Stimulated activated CD8-positive, alpha-beta memory T cell treated with anti-CD3 and anti-CD28 coated beads, Interleukin-2, amount 100 ng/mL, for 1 hour (primary cell): Measurements from ENCODE around the gene RBM10.

Experiments
- DNase-seq, 2 donors: peaks; one replicate each; pipeline ENCODE4 v3.0.0-alpha.2; 2020; ENCODE audit warnings: low read depth in 2 of 2

Gene RBM10

DNA sequence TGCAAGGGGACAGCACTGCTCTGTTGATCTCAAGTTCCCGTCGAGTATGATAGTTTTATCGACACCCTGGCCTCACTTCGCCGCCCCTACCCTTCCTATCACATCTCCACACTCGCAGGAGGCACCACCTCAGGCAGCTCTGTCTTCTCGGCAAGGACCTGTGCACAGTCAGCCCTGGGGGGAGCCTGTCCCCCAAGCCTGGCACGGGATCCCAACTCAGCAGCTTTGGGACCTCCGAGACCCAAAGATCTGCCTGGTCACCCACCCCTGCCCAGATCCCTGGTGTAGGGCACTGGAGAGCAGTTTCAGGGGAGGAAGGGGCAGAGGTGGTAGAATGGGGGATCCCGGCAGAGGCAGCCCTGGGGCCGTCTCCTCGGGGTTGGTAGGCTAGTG lies 30.6 kb downstream of the RBM10 start:
- no peak for DNase-seq

DNA sequence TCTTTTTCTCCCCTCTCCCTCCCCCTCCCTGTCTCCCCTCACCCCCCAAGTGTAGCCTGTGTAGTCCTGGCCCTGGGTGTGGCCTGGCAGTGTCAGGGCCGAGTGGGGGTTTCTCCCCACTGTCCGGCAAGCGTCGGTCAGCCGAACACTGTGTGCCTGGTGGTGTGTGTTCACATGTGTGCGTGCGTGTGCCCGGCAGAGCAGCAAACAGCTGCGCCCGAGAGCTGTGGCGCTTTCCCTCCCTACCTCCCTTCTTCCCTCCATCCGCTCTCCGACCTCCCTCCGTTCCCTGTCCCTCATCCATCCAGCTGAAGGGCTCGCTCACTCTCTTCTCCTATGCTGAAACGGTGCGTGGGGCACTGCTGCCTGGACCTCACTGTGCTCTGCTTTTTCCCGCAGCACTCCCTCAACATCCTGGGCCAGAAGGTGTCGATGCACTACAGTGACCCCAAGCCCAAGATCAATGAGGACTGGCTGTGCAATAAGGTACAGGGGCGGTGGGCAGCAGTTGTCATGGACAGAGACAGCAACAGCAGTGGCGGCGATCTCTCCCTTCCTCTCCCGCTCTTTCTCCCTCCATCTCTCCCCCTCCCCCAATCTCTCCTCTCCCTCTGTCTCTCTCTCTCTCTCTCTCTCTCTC lies 31.2 kb downstream of the RBM10 start:
- DNase-seq = no peak

DNA sequence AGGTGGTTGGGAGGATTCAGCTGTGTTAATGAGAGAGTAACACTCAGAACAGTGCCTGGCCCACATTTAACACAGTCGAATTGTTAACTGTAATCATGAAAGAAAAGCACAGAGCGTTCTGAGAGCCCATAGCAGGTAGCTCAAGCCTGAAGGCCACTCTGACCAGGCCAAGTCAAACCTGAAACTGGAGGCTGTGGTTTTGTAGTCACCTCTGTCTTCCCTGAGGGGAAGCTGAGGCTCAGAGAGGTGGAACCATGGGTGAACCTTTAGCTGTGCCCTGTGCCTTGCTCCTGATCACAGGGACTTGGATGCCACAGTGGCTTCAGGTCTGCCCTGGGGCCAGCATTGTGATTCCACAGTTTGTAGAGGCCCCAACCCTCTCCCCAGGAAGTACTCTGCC lies 32.1 kb downstream of the RBM10 start:
- no peak for DNase-seq

DNA sequence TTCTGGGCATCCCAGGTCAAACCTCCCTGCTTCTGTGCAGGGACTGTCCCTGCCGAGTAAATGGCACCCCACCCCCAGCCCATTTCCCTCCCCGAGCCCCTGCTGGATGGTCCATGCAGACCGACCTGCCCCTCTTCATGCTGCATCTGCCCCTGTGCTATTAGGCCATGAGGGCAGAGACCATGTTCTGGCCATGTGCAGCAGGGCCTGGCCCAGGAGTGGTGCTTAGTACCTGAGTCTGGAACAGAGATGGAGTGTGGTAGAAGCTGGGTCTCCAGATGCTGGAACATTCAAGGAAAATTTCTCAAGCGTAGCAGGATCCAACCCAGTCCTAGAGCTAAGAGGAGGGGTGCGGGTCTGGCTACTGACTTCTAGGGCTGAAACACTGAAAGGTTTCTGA lies 33.3 kb downstream of the RBM10 start:
- DNase-seq = no peak

DNA sequence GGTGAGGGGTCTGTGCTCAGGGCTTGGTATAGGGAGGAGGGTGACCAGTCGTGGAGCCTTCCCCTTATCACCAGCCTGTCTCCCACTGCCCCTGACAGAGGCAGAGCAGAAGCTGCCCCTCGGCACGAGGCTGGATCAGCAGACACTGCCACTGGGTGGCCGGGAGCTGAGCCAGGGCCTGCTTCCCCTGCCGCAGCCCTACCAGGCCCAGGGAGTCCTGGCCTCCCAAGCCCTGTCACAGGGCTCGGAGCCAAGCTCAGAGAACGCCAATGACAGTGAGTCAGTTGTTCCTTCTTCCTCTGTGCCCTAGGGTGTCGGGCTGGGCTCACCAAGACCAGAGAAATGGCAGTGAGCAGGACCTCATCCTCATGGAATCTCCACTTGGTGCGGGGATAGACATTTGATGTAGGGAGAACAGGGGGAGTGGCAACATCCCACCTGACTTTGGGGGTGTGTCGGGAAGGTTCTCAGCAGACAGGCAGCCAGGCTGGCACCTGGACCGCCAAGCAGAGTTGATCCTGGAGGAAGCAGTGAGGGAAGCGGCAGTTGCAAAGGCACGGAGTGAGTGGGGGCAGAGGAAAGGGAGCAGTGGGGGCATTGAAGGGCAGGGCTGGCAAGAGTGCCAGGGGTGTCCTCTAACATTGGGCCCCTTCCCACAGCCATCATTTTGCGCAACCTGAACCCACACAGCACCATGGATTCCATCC lies 34.4 kb downstream of the RBM10 start:
- no peak for DNase-seq

DNA sequence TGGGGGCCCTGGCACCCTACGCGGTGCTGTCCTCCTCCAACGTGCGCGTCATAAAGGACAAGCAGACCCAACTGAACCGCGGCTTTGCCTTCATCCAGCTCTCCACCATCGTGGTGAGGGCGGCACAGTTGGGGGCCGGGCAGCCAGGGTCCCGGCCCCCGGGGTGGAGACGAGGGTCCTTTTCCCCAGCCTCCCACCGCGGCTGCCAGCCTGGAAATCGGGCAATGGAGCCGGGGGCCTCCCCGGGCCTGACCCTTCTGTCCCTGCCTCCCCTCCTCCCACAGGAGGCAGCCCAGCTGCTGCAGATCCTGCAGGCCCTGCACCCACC lies 34.9 kb downstream of the RBM10 start:
- DNase-seq = no peak

DNA sequence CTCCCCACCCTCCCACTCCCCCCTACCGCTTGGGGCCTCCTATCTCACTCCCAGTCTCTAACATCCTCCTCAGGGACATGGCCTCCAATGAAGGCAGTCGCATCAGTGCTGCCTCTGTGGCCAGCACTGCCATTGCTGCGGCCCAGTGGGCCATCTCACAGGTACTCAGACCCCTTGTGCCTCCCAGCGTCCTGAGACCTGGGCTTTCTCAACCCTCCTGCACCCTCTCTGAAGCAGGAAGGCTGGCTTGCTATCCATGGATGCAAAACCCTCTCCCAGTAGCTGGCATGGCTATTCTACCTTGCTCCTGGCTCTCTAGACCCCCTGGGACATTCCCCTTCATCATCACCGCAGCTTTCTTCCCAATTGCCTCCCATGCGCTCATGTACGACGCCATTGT lies 35.3 kb downstream of the RBM10 start:
- no peak for DNase-seq

DNA sequence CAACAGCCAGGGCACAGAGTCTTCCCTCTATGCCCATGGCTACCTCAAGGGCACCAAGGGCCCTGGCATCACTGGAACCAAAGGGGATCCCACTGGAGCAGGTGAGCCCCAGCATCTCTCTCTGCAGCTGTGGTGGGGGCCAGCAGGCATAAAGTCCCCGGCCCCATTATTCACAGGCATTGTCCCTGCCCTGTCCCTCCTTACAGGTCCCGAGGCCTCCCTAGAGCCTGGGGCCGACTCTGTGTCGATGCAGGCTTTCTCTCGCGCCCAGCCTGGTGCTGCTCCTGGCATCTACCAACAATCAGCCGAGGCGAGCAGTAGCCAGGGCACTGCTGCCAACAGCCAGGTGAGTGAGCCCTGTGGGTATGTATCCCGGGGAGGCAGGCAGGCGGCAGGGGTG lies 36.3 kb downstream of the RBM10 start:
- DNase-seq = no peak

DNA sequence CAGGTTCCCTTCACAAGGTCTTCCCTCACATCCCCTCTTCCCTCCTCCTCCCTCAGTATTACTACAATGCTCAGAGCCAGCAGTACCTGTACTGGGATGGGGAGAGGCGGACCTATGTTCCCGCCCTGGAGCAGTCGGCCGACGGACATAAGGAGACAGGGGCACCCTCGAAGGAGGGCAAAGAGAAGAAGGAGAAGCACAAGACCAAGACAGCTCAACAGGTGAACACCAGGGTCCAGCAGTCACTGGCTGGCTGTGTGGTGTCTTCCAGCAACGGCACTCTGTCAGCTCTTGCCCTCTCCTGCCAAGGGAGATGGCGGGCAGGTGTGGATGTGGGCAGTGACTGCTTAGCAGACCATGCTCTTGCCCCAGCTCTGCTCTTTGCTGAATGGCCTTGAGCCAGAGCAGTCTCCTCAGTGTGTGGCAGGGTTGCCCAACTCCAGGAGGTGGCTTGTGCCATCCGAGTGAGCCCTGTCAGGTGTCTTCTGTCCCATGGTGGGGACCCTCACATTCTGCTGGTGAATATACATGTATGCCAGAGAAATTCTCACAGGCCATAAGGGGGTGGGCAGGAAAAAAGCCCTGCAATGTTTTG lies 37.2 kb downstream of the RBM10 start:
- DNase-seq = no peak

DNA sequence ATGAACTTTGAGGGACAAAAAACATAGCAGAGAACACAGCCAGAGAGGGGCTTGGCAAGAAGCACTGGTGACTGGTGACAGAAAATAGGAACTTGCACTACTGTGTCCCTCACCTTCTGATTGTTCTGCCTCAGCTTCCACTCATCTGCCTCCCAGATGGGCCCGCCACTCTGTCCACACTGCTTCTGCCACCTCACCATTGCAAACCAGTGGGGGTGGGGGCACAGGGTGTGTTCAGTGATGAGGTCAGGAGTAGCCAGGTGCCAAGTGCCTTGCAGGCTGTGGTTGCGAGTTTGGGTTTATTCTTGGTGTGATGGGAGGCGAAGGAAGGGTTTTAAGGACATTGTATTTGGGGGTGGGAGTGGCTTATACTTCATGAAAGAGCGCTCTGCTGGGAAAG lies 39.5 kb downstream of the RBM10 start:
- DNase-seq = no peak

DNA sequence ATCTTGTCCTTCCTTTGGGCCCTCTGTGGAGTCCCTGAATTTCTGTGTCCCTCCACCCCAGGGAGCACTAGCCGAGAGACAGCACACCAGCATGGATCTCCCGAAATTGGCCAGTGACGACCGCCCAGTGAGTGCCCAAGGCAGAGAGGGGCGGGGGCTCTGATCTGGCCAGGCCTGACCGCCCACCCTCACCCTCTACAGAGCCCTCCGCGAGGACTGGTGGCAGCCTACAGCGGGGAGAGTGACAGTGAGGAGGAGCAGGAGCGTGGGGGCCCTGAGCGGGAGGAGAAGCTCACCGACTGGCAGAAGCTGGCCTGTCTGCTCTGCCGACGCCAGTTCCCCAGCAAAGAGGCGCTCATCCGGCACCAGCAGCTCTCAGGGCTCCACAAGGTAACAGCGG lies 40.2 kb downstream of the RBM10 start:
- DNase-seq = no peak

DNA sequence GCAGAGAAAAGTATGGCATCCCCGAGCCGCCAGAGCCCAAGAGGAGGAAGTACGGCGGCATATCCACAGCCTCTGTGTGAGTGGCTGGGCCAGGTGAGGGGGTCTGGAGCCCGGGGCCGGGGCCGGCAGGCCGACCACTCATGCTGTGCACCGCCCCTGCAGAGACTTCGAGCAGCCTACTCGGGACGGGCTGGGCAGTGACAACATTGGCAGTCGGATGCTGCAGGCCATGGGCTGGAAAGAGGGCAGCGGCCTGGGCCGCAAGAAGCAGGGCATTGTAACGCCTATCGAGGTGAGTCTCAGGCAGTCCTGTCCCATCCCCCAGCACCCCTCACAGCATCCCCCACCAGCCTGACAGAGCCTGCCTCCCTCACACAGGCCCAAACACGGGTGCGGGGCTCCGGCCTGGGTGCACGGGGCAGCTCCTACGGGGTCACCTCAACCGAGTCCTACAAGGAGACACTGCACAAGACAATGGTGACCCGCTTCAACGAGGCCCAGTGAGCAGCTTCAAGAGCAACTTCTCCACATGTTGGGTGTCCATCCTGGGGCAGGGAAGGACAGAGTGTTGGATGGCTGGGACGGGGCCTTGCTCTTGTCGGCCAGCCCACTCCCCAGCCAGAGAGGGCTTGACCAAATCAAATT lies 41.2 kb downstream of the RBM10 start:
- DNase-seq = no peak

DNA sequence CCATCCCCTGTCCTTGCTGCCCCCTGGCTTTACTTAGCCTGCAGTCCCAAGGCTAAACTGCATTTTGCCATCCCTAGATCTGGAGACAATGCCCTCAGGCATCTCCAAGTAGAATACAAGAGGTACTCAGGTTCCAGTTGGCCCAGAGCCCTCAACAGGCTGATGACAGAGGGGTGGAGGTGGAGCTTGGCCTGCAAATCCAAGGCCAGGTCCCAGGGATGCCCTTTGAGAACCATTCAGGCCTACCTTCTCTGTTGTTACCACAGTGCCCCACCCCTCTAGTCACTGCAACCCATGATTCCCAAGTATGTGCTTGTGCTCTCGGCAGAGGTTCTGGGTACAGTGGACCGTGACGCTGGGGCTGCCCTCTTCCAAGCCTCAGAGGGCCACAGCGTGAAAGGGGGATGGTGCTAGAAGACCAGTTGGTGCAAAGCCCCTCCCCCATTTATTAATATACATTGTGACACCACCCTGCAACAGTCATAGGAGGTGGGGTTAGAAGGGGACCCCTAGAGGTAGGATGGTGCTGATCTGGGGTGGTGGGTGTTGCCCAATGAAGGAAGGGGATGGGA lies 42.2 kb downstream of the RBM10 start:
- no peak for DNase-seq

DNA sequence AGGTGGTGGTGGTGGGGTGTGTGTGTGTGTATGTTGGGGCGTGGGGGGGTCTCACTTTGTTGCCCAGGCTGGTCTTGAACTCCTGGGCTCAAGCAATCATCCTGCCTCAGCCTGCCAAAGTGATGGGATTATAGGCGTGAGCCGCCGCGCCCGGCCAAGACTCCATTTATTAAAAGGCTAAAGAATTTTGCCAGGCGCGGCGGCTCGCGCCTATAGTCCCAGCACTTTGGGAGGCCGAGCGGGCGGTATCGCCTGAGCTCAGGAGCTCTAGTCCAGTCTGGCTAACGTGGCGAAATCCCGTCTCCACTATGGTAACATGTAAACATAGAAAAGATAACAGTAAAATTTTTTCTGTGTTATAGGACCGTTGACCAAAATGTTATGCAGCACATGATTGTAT lies 44.9 kb downstream of the RBM10 start:
- DNase-seq = no peak

DNA sequence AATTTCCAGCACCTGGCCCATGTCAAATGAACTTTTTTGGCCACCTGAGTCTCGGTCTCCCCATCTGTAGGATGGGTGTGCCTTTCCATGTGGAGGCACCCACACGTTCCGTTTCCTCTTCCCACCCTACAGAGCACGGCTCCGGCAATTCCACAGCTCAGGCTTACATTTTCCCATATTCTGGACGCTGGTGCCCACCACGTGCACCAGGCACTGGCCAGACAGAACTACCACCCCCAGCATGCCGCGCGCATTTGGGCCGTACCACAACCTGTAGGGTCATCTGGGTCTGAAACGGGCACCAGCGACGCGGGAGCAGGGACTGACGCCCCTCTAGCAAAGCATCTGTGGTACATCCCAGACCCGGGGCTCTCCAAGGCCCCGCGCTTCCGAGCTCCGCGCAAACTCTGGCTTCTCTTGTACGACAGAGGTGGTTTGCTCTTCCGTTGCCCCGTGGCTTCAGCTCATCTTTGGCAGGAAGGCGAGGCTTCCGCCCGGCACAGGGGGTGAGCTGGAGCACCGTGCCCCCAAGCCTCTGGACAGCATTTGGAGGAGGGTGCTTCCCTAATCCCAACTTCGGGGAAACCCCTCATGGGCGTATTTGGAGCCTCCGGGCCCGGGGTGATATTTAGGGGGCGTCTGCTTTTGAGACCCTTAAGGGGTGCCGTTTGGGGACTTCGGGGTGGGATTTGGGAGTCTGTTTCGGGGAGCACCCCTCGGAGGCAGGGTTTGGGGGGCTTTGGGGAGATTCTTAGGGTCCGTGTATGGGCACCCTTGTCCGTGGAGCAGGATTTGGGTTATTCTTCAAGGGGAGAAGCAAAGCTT lies 45.6 kb downstream of the RBM10 start:
- DNase-seq = peak; percentile 48 to 59

DNA sequence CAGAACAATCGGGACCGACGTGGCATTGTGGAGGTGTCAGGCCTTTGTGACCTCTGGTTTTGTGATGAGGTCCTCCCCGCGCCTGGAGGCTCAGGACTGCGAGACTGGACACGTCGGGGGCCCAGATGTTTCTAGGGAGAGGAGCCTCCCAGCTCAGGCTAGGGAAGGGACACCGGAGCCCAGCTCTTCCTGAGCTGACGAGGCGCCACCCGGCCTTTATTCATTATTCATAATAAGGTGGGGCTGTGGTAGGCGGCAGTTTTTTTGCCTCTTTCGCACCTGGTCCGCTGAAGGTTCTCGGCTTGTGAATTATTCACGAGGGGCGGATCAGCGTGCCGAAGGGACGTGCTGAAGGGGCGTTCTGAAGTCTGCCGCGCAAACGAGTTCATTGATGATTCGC lies 46.3 kb downstream of the RBM10 start:
- peak in 1 of 2 donors; percentile 12 for DNase-seq

DNA sequence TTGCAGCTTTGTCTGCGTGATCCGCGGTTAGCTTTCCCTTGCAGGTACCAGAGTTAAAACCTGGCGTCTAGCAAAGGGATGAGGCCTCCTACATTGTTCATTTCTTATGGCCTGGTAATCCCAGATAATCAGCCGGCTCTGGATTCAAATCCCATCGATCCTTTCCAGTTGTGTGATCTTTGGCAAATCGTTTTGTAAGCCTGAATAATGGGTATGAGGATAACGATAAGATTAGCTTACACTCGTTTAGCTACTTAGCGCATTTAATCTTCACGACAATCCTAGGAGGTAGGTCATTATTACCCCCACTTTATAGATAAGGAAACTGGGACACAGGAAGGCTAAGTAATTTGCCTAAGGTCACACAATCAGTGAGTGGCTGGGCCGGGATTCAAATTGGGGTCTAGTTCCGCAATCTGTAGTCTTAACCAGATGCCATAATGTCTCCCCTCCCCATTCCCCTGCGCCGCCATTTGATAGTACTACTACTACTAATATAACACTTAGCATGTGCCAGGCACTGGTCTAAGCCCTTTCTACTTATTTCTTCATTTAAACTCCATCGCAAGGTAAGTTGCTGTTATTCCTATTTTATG lies 46.9 kb downstream of the RBM10 start:
- DNase-seq = no peak

DNA sequence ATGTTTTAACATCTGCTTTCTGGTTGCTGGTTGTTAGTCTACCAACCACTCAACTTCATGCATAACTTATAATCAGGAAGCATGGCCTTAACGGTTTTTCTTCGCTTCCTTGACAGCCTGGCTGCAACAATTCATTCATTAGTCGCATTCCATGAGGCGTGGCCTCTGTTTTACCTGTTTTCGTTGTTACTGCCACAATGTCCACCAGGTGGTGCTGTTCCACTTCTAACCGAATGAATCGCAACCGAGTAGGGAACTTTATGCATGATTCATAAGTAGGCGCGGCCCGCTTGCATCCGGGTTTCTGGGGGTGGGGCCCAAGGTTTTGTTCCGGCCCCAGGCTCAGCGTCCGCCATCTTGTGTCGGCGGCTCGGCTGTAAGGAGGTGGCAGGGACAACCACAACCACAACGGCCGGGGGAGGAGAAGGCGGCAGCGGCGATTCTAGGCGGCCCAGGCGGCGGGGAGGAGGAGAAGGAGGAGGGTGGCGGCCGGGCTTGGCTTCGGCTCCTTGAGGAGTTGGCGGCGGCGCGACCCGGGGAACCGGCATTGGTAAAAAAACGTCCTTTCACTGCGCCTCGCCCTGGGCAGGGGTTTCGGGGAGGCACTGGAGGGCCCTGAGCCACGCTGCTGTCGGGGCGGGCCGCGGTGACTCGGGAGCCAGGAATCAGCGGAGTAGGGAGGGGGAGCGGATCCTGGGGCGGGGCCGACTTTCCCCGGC lies 48.6 kb downstream of the RBM10 start, which contains the start of gene UBA1:
TSS of gene UBA1 (plus strand) at position 355 of the 719 bp plus-strand sequence. CDS start 4,974 bp downstream, outside the sequence.
- DNase-seq = peak; percentile 85 to 96

DNA sequence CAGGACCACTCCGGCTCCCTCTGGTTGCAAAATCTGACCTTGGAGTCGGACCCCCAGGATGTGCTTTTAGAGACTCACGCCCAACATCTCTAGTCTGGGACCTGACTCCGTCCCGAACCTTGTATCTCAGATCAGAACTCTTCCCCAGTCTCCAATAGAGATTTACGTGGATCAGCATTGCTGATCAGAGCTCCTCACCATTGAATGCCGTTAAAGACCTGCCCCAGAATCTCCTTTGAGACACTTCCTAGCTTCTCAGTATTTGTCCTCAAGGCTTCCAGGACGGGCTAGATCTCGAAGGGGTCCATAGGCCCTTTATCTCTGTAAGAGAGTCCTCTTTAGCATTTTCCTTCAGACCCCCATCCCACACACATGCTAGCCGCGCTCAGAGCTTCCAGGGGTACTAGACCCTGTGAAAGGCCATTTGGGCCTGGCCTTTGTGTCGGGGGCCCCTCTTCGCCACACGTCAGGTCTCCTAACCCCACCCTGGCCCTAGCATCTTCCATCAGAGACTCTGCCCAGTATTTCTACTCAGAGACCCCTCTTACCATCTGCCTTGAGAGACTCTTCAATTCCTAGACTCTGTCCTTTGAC lies 49.3 kb downstream of the RBM10 start:
- DNase-seq = no peak

DNA sequence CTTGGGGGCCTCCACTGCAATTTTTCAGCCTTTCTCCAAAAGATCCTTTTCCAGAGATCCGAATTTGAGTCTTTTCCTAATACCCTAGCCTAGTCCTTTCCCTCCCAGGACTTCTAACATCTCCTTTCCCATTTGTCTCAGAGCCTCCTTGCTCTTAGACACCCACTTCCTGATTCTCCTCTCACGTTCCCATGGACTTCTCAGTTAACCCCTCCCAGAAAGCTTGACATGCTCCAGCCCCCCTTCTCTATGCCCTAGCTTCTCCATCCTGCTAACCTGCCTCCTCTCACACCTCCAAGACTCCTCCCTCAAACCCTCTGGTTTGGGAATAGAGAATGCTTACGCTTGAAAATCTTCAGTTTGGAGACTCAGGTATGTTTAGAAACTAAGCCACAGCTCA lies 51.1 kb downstream of the RBM10 start:
- no peak for DNase-seq
